Measurements from ENCODE around the gene SART1.

SART1 gene

DNA sequence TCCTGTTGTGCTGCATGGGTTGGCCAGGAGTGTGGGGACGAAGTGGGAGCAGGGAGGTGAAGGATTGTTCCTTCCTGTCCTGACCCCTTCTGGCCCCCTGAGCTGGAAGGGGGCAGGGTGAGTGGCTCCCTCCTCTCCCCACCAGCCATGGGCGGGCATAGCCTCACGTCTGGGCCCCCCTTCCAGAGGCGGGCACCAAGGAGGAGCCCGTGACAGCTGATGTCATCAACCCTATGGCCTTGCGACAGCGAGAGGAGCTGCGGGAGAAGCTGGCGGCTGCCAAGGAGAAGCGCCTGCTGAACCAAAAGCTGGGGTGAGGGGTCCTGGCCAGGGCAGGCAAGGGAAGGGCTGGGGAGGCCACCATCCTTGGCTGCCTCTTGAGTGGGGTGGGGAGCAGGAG, 3.4 kb downstream of the SART1 start:
- no peak for DNase-seq (ENCODE audit: low spot score)

DNA sequence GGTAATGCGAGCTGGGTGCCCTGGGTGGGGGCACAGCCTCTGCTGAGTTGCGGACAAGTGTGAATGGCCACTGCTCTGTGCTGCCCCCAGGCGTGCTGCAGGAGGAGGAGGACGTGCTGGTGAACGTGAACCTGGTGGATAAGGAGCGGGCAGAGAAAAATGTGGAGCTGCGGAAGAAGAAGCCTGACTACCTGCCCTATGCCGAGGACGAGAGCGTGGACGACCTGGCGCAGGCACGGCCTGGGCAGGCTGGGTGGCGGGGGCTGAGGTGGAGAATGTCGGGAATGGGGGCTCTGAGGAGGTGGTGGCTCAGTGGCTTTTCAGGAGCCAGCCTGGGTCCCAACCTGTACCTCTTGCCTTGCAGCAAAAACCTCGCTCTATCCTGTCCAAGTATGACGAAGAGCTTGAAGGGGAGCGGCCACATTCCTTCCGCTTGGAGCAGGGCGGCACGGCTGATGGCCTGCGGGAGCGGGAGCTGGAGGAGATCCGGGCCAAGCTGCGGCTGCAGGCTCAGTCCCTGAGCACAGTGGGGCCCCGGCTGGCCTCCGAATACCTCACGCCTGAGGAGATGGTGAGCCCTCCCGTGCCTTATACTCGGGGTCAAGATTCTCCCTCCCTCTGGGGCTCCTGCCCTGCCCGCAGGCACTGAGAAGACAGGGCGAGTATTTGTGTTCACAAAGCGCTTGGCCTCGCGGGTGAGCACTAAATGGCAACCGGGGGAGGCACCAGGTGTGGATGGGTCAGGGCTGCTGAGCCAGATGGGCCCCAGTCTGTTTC, 4.6 kb downstream of the SART1 start:
- no peak for DNase-seq (ENCODE audit: low spot score)

DNA sequence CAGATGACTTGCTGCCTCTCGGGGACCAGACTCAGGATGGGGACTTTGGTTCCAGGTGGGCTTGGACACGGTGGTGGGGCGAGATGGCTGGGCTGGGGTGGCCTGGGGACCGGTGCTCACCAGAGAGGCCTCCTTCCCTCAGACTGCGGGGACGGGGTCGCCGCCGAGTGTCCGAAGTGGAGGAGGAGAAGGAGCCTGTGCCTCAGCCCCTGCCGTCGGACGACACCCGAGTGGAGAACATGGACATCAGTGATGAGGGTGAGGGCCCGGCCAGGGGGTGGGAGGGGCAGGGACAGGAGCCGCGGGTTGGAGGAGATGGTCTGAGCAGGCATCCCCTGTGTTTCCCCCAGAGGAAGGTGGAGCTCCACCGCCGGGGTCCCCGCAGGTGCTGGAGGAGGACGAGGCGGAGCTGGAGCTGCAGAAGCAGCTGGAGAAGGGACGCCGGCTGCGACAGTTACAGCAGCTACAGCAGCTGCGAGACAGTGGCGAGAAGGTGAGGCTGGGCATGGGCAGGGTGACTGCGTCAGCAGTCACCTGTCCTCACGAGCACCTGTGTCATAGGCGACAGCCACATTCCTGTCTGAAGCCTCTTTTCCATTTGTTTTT, 5.9 kb downstream of the SART1 start:
- no peak for DNase-seq (ENCODE audit: low spot score)

GRCh38 chr11:65968600-65969482, 7.3 kb downstream of the SART1 start:
- no peak for DNase-seq (ENCODE audit: low spot score)

DNA sequence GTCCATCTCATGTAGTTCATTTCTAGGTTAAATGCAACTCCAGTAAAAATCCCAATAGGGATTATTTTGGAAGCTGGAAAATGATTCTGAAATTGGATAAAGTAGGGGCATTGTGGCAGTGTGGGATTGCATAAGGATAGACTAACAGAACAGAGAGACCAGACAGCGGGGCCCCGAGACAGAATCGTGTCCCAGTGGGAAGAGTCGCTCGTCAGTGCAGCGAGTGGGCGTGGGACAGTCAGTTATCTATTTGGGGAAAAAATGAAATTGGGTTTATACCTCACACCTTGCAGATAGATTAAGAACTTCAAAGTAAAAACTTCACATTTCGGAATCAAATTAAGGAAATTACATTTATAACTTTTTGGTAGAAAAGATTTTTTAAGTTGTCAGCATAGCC, 10.6 kb downstream of the SART1 start:
- DNase-seq (ENCODE audit: low spot score): no peak

GRCh38 chr11:65973439-65974110, 12.0 kb downstream of the SART1 start:
- no peak for DNase-seq (ENCODE audit: low spot score)

GRCh38 chr11:65975771-65976170, 14.2 kb downstream of the SART1 start:
- no peak for DNase-seq (ENCODE audit: low spot score)

- no peak for DNase-seq (ENCODE audit: low spot score)
Measured at GRCh38 chr11:65976216-65977176, 15.0 kb downstream of the SART1 start.

DNA sequence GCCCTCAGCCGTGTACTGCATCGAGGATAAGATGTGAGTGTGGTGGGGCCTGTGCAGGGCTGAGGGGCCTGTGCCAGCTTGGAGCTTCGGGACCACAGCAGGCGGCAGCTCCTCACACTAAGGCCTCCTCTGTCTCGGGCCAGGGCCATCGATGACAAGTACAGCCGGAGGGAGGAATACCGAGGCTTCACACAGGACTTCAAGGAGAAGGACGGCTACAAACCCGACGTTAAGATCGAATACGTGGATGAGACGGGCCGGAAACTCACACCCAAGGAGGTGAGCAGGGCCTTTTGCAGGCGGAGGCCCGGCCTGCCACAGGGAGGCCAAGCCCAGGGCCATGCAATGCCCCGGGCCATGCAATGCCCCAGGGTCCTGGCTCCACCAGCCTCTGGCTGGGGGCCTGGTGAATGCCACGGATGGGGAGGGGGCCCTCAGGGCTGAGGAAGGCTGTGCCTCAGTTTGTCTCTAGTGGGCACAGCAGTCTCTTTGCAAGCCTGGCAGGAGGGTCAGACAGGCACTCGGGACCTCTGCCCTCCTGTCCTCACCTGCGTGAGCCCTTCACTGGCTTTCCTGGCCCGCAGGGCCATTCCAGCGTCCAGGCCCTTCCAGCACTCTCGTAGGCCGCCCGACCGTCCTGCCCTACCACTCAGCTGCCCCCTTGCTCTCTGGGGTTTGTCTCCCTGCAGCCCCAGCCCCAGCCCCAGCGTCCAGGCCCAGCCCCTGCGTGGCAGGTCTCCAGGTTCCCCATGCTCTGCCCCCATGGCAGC, 16.3 kb downstream of the SART1 start:
- no peak for DNase-seq (ENCODE audit: low spot score)

GRCh38 chr11:65978391-65979238, 17.1 kb downstream of the SART1 start:
- no peak for DNase-seq (ENCODE audit: low spot score)

- DNase-seq (ENCODE audit: low spot score): no peak
Measured at GRCh38 chr11:65979261-65979759, 17.8 kb downstream of the SART1 start.

GRCh38 chr11:65981101-65981740, 19.7 kb downstream of the SART1 start:
- no peak for DNase-seq (ENCODE audit: low spot score)

- no peak for DNase-seq (ENCODE audit: low spot score)
Measured at GRCh38 chr11:65981972-65982823, 20.7 kb downstream of the SART1 start.

GRCh38 chr11:65982824-65983588, 21.5 kb downstream of the SART1 start:
- no peak for DNase-seq (ENCODE audit: low spot score)

DNA sequence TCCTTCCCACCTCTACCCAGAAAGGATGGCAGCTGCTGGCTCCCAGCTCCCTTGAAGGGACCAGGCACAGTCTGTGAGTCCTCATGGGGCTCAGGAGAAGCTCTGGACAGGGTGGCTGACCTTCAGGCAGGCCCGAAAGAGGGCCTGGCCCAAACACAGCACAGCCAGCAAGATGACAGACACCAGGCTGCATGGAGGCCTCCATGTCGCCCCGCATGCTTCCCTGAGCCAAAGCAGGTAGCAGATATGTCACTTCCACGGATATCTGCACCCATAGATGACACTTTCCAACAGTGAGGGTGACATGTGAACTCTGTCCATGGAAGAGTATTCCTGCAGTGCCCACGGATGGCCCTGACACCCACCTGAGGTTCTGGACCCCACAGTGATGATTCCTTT, 22.1 kb downstream of the SART1 start:
- DNase-seq (ENCODE audit: low spot score): no peak

- no peak for DNase-seq (ENCODE audit: low spot score)
Measured at GRCh38 chr11:65987336-65987735, 25.8 kb downstream of the SART1 start.

All from SW480 (cell line).